GM18517 (cell line): Measurements from ENCODE around the gene MAMDC2.

Experiments used
- ATAC-seq: cut with Tn5 transposase; IDR thresholded peaks from one replicate; pipeline ENCODE4 v1.9.1; 2021; ENCODE audit warnings: mild to moderate bottlenecking, moderate library complexity; ENCODE audit not compliant: unreplicated experiment

MAMDC2 gene

DNA sequence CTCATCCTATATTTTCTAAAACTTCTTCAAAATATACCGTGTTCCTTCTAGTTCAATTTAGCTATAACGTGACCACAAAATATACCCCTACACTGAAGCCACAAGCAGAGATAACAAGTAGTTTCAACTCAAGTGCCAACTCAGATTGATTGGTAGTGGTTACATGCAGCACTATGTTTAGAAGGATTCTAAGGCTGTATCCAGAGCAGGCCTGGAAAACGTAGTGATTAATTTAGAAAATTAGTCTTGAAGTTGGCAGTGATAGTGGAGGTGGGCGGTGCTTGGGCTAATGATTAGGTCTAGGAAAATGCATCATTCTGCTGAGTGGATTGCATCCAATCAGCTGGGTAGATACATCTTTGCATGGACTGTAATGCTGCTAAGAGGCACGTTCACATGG is 61.5 kb downstream of the MAMDC2 start:
- no peak for ATAC-seq

- no peak for ATAC-seq
Measured at GRCh38 chr9:70106571-70106970, 62.9 kb downstream of the MAMDC2 start.

DNA sequence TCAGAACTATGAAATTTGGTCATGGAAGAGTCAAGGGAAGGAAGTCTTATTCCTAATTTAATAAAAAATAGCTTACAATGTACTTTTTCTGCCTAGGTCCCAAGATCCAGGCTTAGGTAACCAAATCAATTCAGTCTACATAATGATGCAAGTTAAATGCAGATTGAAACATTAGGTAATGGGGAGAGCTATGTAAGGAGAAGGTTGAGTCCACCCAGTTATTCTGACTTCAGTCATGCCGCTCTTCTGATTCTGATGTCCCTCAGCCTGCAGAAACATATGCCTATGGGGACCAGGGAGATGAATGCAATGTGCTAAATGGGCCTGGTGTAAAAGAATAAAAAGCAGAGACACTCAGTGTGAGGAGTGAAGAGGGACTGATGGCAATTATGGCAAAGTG is 63.9 kb downstream of the MAMDC2 start:
- no peak for ATAC-seq

GRCh38 chr9:70108181-70108580 is 64.5 kb downstream of the MAMDC2 start:
- ATAC-seq, result no peak

DNA sequence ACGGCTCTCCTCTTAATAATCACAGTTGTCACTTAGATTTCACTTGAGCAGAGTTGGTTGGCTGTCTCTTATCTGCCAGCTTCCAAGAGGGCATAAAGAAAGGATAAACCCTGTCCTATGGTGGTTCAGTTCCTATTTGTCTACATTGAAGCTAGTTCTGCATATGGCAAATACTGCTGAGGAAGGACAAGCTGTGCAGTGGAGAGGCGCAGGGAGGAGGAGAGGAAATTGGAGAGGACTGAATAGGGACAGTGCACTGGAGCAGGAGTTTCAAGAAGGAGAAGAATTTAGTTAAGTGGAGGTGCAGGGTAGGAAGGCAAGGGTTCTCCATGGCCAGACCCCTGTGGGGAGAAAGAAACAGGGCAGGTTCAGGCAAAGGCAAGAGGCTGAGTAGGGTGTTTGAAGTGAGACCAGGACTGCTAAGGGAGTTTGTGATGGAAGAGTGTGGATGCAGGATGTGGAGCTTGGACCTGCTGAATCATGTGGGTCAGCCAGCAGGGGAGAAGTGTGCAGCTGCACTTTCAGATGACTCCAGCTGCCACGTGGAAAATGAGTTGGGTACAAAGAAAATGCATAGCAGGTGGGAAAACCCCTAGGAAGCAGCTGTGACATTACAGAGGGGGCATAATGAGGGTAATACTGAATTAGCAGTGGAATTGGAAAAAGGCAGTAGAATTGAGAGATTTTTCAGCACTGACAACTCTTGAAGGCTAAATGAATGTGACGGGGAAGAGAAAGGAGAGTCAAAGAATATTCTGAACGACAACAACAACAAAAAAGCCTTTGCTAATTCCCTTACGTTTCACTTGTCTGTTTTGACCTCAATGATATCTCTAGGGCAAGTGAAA is 66.8 kb downstream of the MAMDC2 start:
- peak; percentile 6 for ATAC-seq

DNA sequence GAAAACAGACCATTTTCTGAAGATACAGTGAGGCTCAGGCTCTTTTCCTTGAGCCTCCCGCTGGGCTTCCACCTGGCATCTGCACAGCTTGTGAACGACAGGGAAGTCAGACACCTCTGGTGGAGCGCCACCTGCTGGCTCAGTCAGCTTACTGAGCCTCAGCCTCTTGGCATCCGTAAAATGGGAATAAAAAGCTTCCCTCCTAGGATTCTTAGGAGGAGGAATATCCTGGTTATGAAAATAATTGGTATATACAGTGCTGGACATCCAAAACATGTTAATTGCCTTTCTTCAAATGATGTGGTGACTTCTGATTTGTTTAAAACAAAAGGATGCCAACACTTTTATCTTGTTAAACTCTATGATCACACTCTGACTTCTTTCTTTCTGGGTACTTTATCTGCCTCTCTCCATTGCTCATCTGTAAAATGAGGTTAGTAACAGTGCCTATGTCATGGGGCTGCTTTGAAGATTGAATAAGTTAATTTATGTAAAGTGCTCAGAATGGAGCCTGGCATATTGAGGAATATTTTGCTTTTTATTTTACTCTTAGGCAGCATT is 67.5 kb downstream of the MAMDC2 start:
- peak; percentile 70 for ATAC-seq

GRCh38 chr9:70111641-70112236 is 68.1 kb downstream of the MAMDC2 start:
- ATAC-seq, result no peak

- ATAC-seq, result no peak
Measured at GRCh38 chr9:70112981-70113380, 69.3 kb downstream of the MAMDC2 start.

DNA sequence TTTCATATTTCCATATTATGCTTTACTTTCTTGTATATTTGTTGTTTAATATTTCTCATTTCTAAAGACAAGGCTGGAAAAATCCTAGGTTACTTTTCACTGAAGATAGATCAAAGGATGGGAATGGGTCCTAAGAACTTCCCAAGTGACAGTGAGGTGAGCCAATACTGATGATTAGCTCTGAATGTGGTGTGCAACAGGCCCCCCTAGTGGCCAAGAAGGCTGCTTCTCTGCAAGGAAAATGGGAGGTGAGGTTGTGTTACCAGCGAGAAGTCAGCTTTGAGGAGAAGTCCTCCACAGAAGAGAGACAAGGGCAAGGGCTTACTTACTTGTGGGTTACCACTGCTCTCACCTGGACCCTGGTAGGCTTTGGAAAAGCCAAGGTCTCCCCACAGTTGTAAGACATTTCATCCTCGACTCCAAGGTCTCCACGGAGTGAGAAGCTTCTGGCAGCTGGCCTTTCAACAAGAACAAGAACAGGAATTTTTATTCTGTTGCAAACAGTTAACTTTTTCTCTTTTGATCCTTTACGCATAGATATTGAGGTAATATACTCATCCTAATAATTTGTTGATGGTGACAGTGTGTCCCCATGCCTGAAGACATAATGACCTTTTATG is 69.9 kb downstream of the MAMDC2 start:
- ATAC-seq, result peak; percentile 55

DNA sequence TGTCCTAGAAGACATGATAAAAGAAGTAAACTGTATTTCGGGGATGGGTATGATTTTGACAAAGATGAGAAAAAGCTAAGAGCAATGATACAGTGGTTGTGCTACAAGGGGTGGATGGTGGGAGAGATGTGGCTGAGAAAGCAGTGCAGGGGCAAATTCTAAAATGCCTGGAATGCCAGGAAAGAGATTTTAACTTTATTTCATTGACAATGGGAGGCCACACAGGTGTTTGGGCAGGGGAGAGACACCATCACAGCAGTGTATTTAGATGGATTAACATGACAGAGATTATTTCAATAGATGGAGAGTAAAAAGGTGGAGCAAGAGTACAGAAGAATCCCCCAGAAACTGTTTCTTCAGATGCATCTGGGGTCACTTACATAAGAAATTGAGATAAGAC is 71.2 kb downstream of the MAMDC2 start:
- no peak for ATAC-seq

DNA sequence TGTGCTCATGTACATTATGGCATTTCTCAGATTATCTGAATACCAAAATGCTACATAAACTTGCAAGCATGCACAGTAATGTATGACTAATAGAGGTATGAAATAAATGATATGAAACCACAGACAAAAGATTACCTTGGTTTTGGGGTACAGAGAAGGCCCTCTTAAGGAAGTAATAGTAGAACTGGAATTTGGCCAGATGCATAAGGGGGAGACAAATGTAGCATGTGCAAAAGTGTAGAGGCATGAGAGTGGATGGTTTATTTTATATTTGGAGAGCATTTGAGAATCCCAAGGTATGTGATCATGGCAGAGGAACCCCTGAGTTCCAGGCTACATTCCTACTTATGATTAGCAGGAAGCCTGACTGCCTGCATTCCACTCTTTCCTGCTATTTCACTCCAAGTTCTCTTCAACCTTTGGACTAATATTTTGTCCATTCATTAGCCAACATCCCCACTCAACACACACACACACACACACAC is 74.2 kb downstream of the MAMDC2 start:
- ATAC-seq, result no peak

- ATAC-seq, result no peak
Measured at GRCh38 chr9:70119786-70120185, 76.1 kb downstream of the MAMDC2 start.

GRCh38 chr9:70120834-70121510 is 77.3 kb downstream of the MAMDC2 start:
- ATAC-seq, result no peak

- no peak for ATAC-seq
Measured at GRCh38 chr9:70121818-70122436, 78.3 kb downstream of the MAMDC2 start.

- ATAC-seq, result no peak
Measured at GRCh38 chr9:70123695-70124094, 80.0 kb downstream of the MAMDC2 start.

- ATAC-seq, result no peak
Measured at GRCh38 chr9:70125621-70126263, 82.1 kb downstream of the MAMDC2 start.

DNA sequence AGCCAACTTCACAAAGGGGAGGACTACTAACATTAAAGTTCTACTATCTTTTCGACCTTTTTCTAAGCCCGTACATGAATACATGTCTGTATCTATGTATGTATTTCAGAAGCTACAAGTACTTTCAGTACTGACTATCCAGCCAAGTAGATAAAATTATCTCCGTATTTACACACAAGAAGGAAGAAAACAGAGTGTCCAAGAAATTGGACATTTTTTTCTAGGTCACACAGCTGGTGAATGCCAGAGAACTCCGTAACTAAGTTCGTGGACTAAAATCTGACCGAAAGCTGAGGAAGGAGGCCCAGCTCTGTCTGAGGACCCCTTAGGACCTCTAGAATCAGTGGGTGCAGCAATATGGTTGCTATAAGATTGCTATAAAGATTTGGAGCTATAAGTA is 83.4 kb downstream of the MAMDC2 start:
- ATAC-seq, result no peak

DNA sequence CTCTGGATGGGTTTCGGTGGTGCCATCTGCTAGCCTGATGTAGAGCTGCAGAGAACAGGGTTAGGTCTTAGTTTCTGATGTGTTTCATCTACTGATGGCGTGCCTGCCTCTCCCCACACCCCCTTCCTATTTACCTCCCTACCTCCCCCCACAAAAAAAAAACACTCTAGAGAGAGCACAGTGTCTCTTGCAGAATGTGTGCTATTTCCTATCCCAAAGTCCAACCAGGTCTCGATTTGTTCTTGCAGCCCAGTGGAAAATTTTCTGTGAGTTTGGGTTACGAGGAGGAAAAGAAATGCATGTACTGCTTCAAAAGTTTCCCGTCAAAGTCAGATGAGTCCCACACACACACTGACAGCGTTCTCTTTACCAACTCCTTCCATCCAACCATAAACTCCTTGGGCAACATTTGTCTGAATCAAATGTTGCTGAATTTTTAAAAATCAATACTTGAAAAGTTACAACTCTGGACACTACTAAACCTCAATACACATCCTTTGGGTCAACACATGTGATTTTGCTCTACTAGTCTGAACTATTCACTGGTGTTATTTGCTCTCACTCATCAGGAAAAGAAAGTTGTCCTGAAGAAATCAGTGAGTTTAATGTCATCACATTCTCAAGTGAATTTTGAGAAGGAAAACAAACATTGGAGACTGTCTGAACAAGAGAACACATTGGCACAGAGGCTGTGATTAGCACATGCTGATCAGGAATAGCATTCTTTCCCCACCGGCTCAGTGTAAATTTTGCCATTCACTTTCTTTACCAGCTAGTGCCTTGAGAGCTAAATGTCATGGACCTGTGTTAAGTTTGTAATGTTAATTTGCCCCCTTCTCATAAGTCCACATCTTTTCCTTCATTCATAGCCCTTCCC is 84.1 kb downstream of the MAMDC2 start:
- no peak for ATAC-seq

DNA sequence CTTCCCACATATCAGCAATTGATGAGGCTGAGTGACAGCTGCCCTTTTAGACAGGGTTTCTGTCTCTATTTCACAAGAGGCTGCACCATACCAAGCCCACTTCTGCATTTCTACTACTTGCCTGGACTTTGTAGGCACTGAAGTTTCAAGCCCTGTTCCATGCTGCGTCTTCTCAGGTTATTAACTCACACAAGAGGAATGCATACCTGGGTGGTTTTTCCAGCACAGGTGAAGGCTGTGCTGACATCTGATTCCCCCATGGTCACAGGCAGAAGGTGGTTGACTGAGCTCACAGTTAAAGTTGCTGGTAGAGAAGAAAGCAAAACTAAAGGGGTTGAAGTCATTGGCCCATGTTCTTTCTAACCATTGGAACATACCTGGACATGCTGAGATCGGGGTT is 86.6 kb downstream of the MAMDC2 start:
- no peak for ATAC-seq
